Vagina (tissue), 2 donors: ENCODE measurements around the gene GPR137B. TPM values are rescaled to one million over a fixed set of nuclear protein-coding genes. Genes with fewer than 3 reads are reported as not detected.

ENCODE experiments used
- DNase-seq, 2 donors: peaks; one replicate each; pipeline ENCODE4 v3.0.0-alpha.2; 2017; ENCODE audit errors: extremely low spot score in 2 of 2
- H3K27ac ChIP-seq: fragments of 200-600 bp; sonication (generic); one replicate; pipeline ENCODE4 v1.5.1; 2019
- H3K27me3 ChIP-seq: fragments of 200-600 bp; sonication (generic); one replicate; pipeline ENCODE4 v1.5.1; 2019
- H3K36me3 ChIP-seq, 2 donors: fragments of 200-600 bp; sonication (generic); one replicate each; pipeline ENCODE4 v1.5.1; 2017 to 2019
- H3K4me1 ChIP-seq: fragments of 200-600 bp; sonication (generic); one replicate; pipeline ENCODE4 v1.5.1; 2019
- H3K4me3 ChIP-seq, 2 donors: fragments of 200-600 bp; sonication (generic); 1 replicate in 1 of 2; 2 replicates in 1 of 2; pipeline ENCODE4 v1.5.1; 2016 to 2019
- H3K9me3 ChIP-seq: fragments of 200-600 bp; sonication (generic); one replicate; pipeline ENCODE4 v1.5.1; 2019
- POLR2A ChIP-seq, 2 donors: fragments of 450-650 bp; IDR thresholded peaks; one replicate each; pipeline ENCODE4 v1.6.1; 2017; ENCODE audit warnings: antibody characterized with exemption in 2 of 2, mild to moderate bottlenecking in 2 of 2, moderate library complexity in 2 of 2
- POLR2AphosphoS5 ChIP-seq, 2 donors: sonication (generic); formaldehyde crosslinking; IDR thresholded peaks; one replicate each; pipeline ENCODE4 v1.9.0; 2017; ENCODE audit warnings: antibody characterized with exemption in 2 of 2, mild to moderate bottlenecking in 2 of 2, low read depth in 1 of 2; ENCODE audit not compliant: insufficient read depth in 1 of 2
- intact Hi-C: fragments of 100-400 bp; cut with DNase I; formaldehyde crosslinking; loops from one replicate; pipeline ENCODE4 v1.15.1; 2023
- total RNA-seq: library from RNA; depleted of rRNA; stranded (reverse); fragments of >200 nt; gene quantifications from one replicate; pipeline ENCODE4 v1.2.3, GENCODE V29; 2016
- TF ChIP-seq, protein P1 (sequence below), 3 experiments: fragments of 450-650 bp in 2 of 3; fragments of 200-600 bp in 1 of 3; sonication (generic) in 1 of 3; IDR thresholded peaks; one replicate each; pipeline ENCODE4 v1.5.1; 2017 to 2019; ENCODE audit warnings: antibody characterized with exemption in 3 of 3, mild to moderate bottlenecking in 2 of 3, moderate library complexity in 2 of 3

The GPR137B gene
- total RNA-seq, 1 donor from 2014 or later = 38.8 TPM

- no peak overlapping the region for H3K4me3 ChIP-seq
- peaks cover 2% of the 10 kb centered on the region for H3K9me3 ChIP-seq
- no peaks in the 10 kb centered on the region for H3K36me3 ChIP-seq
- DNase-seq = no peak
- intact Hi-C loops = loop anchor here (5.0 kb wide), 1 partner anchor 1811 kb away; no protein-coding TSS in a partner anchor
- no peaks in the 10 kb centered on the region for H3K27me3 ChIP-seq
- H3K4me1 ChIP-seq = no peaks in the 10 kb centered on the region
- H3K27ac ChIP-seq = no peak overlapping the region
- TF ChIP-seq POLR2AphosphoS5 (IDR thresholded peaks at IDR 0.05; ENCODE audit: insufficient read depth in 1 of 2, low read depth in 1 of 2) = no peak
- TF ChIP-seq, protein P1, sequence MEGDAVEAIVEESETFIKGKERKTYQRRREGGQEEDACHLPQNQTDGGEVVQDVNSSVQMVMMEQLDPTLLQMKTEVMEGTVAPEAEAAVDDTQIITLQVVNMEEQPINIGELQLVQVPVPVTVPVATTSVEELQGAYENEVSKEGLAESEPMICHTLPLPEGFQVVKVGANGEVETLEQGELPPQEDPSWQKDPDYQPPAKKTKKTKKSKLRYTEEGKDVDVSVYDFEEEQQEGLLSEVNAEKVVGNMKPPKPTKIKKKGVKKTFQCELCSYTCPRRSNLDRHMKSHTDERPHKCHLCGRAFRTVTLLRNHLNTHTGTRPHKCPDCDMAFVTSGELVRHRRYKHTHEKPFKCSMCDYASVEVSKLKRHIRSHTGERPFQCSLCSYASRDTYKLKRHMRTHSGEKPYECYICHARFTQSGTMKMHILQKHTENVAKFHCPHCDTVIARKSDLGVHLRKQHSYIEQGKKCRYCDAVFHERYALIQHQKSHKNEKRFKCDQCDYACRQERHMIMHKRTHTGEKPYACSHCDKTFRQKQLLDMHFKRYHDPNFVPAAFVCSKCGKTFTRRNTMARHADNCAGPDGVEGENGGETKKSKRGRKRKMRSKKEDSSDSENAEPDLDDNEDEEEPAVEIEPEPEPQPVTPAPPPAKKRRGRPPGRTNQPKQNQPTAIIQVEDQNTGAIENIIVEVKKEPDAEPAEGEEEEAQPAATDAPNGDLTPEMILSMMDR (IDR thresholded peaks at IDR 0.05) = no peak
- no peak for TF ChIP-seq POLR2A (IDR thresholded peaks at IDR 0.05)
Measured at GRCh38 chr1:236098267-236098666, 44.1 kb upstream of the GPR137B start.

DNA sequence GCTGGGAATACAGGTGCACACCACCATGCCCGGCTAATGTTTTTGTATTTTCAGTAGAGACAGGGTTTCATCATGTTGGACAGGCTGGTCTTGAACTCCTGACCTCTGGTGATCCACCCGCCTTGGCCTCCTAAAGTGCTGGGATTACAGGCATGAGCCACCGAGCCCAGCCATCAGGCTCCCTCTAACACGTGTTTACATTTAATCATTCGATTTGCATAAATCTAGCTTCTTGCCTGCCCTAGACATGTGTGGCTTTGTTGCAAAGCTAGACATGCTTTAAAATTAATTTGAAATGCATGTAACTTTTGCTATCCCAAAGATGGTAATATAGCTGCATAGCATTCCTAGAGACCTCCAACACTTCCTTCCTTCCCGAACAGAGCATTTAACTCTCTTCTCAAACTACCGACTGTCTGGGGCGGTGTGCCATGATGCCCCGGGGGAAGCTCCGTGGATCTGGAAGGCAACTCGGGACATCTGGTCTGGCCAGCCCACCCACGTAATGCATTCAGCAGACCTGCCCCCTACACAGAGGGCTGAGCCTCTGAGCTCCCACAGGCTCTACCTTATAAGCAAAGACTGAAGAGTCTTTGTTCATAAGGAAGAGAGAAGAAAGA is 42.9 kb upstream of the GPR137B start:
- H3K9me3 ChIP-seq = peaks cover 2% of the 10 kb centered on the region
- no peak for DNase-seq
- TF ChIP-seq, protein P1 (IDR thresholded peaks at IDR 0.05) = no peak
- no peak for TF ChIP-seq POLR2AphosphoS5 (IDR thresholded peaks at IDR 0.05; ENCODE audit: insufficient read depth in 1 of 2, low read depth in 1 of 2)
- TF ChIP-seq POLR2A (IDR thresholded peaks at IDR 0.05) = no peak
- intact Hi-C loops = loop anchor here (5.0 kb wide), 1 partner anchor 1812 kb away; no protein-coding TSS in a partner anchor
- H3K36me3 ChIP-seq = no peaks in the 10 kb centered on the region
- H3K27ac ChIP-seq = no peak overlapping the region
- H3K4me3 ChIP-seq = no peak overlapping the region
- no peaks in the 10 kb centered on the region for H3K4me1 ChIP-seq
- no peaks in the 10 kb centered on the region for H3K27me3 ChIP-seq

GRCh38 chr1:236100799-236101198 is 41.5 kb upstream of the GPR137B start:
- no peak overlapping the region for H3K4me3 ChIP-seq
- no peak for DNase-seq
- H3K36me3 ChIP-seq = no peaks in the 10 kb centered on the region
- TF ChIP-seq, protein P1 (IDR thresholded peaks at IDR 0.05) = no peak
- TF ChIP-seq POLR2AphosphoS5 (IDR thresholded peaks at IDR 0.05; ENCODE audit: insufficient read depth in 1 of 2, low read depth in 1 of 2) (no peak), POLR2A (IDR thresholded peaks at IDR 0.05) (no peak)
- H3K27me3 ChIP-seq = no peaks in the 10 kb centered on the region
- H3K27ac ChIP-seq = no peak overlapping the region
- H3K9me3 ChIP-seq = peaks cover 2% of the 10 kb centered on the region
- H3K4me1 ChIP-seq = no peaks in the 10 kb centered on the region
- intact Hi-C loops = loop anchor here (5.0 kb wide), 1 partner anchor 392 kb away; no protein-coding TSS in a partner anchor

DNA sequence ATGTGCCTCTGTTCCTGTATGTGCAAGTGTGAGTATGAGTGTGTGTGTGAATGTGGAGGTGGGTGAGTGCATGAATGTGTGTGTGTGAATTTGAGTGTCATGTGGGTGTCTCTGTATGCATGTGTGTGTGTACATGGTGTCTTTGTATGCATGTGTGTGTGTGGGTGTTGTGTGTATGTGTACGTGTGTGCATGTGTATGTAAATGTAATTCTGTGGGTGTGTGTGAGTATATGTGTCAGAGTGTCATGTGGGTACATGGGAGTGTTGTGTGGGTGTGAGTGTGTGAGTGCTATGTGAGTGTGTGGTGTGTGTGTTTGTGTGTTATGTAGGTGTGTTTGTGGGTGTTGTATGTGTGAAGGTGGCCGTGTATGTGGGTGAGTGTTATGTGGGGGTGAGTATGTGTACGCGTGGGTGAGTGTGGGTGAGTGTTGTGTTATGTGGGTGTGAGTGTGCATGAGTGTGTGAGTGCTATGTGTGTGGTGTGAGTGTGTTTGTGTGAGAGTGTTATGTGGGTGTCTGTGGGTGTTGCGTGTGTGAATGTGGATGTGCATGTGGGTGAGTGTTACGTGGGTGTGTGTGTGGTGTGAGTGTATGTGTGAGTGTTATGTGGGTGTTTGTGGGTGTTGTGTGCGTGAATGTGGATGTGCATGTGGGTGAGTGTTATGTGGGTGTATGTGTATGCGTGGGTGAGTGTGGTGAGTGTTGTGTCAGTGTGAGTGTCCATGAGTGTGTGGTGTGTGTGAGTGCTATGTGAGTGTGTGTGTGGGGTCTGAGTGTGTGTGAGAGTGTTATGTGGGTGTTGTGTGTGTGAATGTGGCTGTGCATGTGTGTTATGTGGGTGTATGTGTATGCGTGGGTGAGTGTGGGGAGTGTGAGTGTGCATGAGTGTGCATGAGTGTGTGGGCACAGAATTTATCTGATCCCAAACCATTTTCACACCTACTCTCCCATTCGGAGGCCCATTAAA is 40.8 kb upstream of the GPR137B start:
- intact Hi-C loops = loop anchor here (5.0 kb wide), 1 partner anchor 391 kb away; no protein-coding TSS in a partner anchor

More for the DNA sequence above, 40.8 kb upstream of the GPR137B start:
- TF ChIP-seq POLR2AphosphoS5 (IDR thresholded peaks at IDR 0.05; ENCODE audit: insufficient read depth in 1 of 2, low read depth in 1 of 2) (no peak), POLR2A (IDR thresholded peaks at IDR 0.05) (no peak)
- TF ChIP-seq, protein P1 (IDR thresholded peaks at IDR 0.05) = no peak
- H3K9me3 ChIP-seq = peaks cover 2% of the 10 kb centered on the region
- no peaks in the 10 kb centered on the region for H3K4me1 ChIP-seq
- H3K4me3 ChIP-seq = no peak overlapping the region
- H3K27ac ChIP-seq = no peak overlapping the region
- no peaks in the 10 kb centered on the region for H3K36me3 ChIP-seq
- H3K27me3 ChIP-seq = no peaks in the 10 kb centered on the region
- DNase-seq = no peak
